HCT116 (cell line): ENCODE data around the gene USP46. TPM values are rescaled to one million over a fixed set of nuclear protein-coding genes. Genes with fewer than 3 reads are reported as not detected.

Source experiments
- ATAC-seq: fragments of 200-7000 bp; cut with Tn5 transposase; 2 replicates; pipeline ENCODE4 v1.9.1; 2020; ENCODE audit warnings: mild to moderate bottlenecking, moderate library complexity
- BruUV-seq: library from RNA; stranded (reverse); fragments of 400-500 nt; replicated peaks from 2 replicates; lab custom pipeline; 2021; lab: Mats Ljungman, UMichigan
- CTCF ChIA-PET: fragments of 300-600 bp; sonication (Branson Sonifier 250); formaldehyde crosslinking; loops from one replicate; lab custom pipeline; 2021; ENCODE audit warnings: antibody characterized with exemption; lab: Charles Lee
- POLR2A ChIA-PET: fragments of 300-600, 350-600 bp; sonication (Branson Sonifier 250); formaldehyde crosslinking; loops from one replicate; lab custom pipeline; 2021; ENCODE audit warnings: antibody characterized with exemption; lab: Charles Lee
- RAD21 ChIA-PET, 2 experiments: fragments of 300-600 bp; sonication (Branson Sonifier 250); formaldehyde crosslinking; loops; one replicate each; lab custom pipeline; 2023; ENCODE audit warnings: low total read pairs in 2 of 2; ENCODE audit not compliant: uncharacterized antibody in 2 of 2, unreplicated experiment in 2 of 2, low non-redundant PET in 1 of 2; lab: Charles Lee
- DNase-seq: peaks from one replicate; pipeline ENCODE4 v3.0.0-alpha.2; 2010; ENCODE audit warnings: low read depth, low spot score
- H2AFZ ChIP-seq: fragments of 200-600 bp; shearing (Covaris generic), sonication (generic); 2 replicates; pipeline ENCODE4 v1.6.1; 2017; ENCODE audit warnings: low read depth, mixed run types, mixed read lengths, antibody characterized with exemption, low read length; ENCODE audit not compliant: poor library complexity, severe bottlenecking
- H3K27ac ChIP-seq: 2 replicates; pipeline ENCODE4 v1.5.1; 2012; ENCODE audit warnings: low read depth, low read length
- H3K27me3 ChIP-seq: fragments of 200-600 bp; sonication (generic); 2 replicates; pipeline ENCODE4 v1.6.1; 2016; ENCODE audit warnings: mixed run types, low read length, mixed read lengths; ENCODE audit not compliant: insufficient read depth
- H3K36me3 ChIP-seq, 2 experiments: fragments of 200-500 bp in 1 of 2; fragments of 200-600 bp in 1 of 2; sonication (Bioruptor generic) in 1 of 2; sonication (generic) in 1 of 2; 2 replicates each; pipeline versions ENCODE4 v1.5.1 to v1.6.1; 2014 to 2016; ENCODE audit warnings: low read length in 2 of 2, inconsistent platforms in 1 of 2, mixed read lengths in 1 of 2, mixed run types in 1 of 2; ENCODE audit not compliant: insufficient read depth in 2 of 2, control insufficient read depth in 1 of 2
- H3K4me1 ChIP-seq, 2 experiments: fragments of 200-600 bp in 1 of 2; sonication (generic) in 1 of 2; 2 replicates each; pipeline versions ENCODE4 v1.5.1 to v1.6.1; 2012 to 2017; ENCODE audit warnings: low read length in 2 of 2, inconsistent platforms in 1 of 2, mild to moderate bottlenecking in 1 of 2, mixed read lengths in 1 of 2, mixed run types in 1 of 2, moderate library complexity in 1 of 2; ENCODE audit not compliant: insufficient read depth in 2 of 2, control insufficient read depth in 1 of 2
- H3K4me2 ChIP-seq: fragments of 200-600 bp; sonication (generic); 2 replicates; pipeline ENCODE4 v1.6.1; 2017; ENCODE audit warnings: mixed run types, low read length, mixed read lengths
- H3K4me3 ChIP-seq, 2 experiments: fragments of 200-600 bp in 1 of 2; sonication (generic) in 1 of 2; replicated peaks in 1 of 2; 2 replicates each; pipeline ENCODE4 v1.5.1; 2011 to 2016; ENCODE audit warnings: low read length in 2 of 2, control low read depth in 1 of 2, low read depth in 1 of 2, mild to moderate bottlenecking in 1 of 2, mixed read lengths in 1 of 2, mixed run types in 1 of 2
- H3K79me2 ChIP-seq: fragments of 200-600 bp; sonication (generic); 2 replicates; pipeline ENCODE4 v1.6.1; 2017; ENCODE audit warnings: mild to moderate bottlenecking, mixed run types, low read length, moderate library complexity, mixed read lengths; ENCODE audit not compliant: insufficient read depth
- H3K9ac ChIP-seq: fragments of 200-600 bp; sonication (generic); 2 replicates; pipeline ENCODE4 v1.6.1; 2016; ENCODE audit warnings: low read length, mixed read lengths
- H3K9me2 ChIP-seq: fragments of 200-600 bp; sonication (generic), shearing (Covaris generic); 2 replicates; pipeline ENCODE4 v1.6.1; 2017; ENCODE audit warnings: mixed run types, mild to moderate bottlenecking, moderate library complexity; ENCODE audit not compliant: insufficient read depth
- H3K9me3 ChIP-seq, 2 experiments: fragments of 200-500 bp in 1 of 2; fragments of 200-600 bp in 1 of 2; sonication (Bioruptor generic) in 1 of 2; sonication (generic) in 1 of 2; 2 replicates each; pipeline ENCODE4 v1.6.1; 2014 to 2017; ENCODE audit warnings: low read length in 2 of 2, mixed read lengths in 2 of 2, inconsistent platforms in 1 of 2, low read depth in 1 of 2, mild to moderate bottlenecking in 1 of 2, mixed run types in 1 of 2, moderate library complexity in 1 of 2; ENCODE audit not compliant: control insufficient read depth in 1 of 2, insufficient read depth in 1 of 2
- H4K20me1 ChIP-seq: fragments of 200-600 bp; sonication (generic), shearing (Covaris generic); 2 replicates; pipeline ENCODE4 v1.6.1; 2017; ENCODE audit warnings: mixed run types, mild to moderate bottlenecking, moderate library complexity; ENCODE audit not compliant: insufficient read depth
- ATF3 ChIP-seq: IDR thresholded peaks from 2 replicates; pipeline ENCODE4 v1.6.1; 2012
- CBX3 ChIP-seq: IDR thresholded peaks from 2 replicates; pipeline ENCODE4 v1.6.1; 2012; ENCODE audit warnings: low read depth
- CEBPB ChIP-seq: IDR thresholded peaks from 2 replicates; pipeline ENCODE4 v1.6.1; 2012; ENCODE audit warnings: low read depth
- CTCF ChIP-seq, 3 experiments: fragments of 200-600 bp in 1 of 3; sonication (generic) in 1 of 3; IDR thresholded peaks in 2 of 3; conservative IDR thresholded peaks in 1 of 3; 2 replicates each; pipeline ENCODE4 v1.5.1; 2012 to 2017; ENCODE audit warnings: low read depth in 2 of 3, low read length in 2 of 3, antibody characterized with exemption in 1 of 3, borderline replicate concordance in 1 of 3, control low read depth in 1 of 3, mild to moderate bottlenecking in 1 of 3, mixed read lengths in 1 of 3, mixed run types in 1 of 3, moderate library complexity in 1 of 3; ENCODE audit not compliant: insufficient read depth in 1 of 3
- EGR1 ChIP-seq: IDR thresholded peaks from 2 replicates; pipeline ENCODE4 v1.6.1; 2012; ENCODE audit warnings: low read depth
- EZH2phosphoT487 ChIP-seq: fragments of 200-600 bp; IDR thresholded peaks from 2 replicates; pipeline ENCODE4 v1.6.1; 2018; ENCODE audit warnings: antibody characterized with exemption, borderline replicate concordance
- FOSL1 ChIP-seq: IDR thresholded peaks from 2 replicates; pipeline ENCODE4 v1.6.1; 2012; ENCODE audit warnings: low read depth
- MAX ChIP-seq: IDR thresholded peaks from 2 replicates; pipeline ENCODE4 v1.6.1; 2012
- POLR2AphosphoS5 ChIP-seq: IDR thresholded peaks from 2 replicates; pipeline ENCODE4 v1.6.1; 2011; ENCODE audit warnings: mild to moderate bottlenecking, low read depth, low read length, moderate library complexity
- RAD21 ChIP-seq: IDR thresholded peaks from 2 replicates; pipeline ENCODE4 v1.6.1; 2012; ENCODE audit warnings: low read depth, mild to moderate bottlenecking
- SIN3A ChIP-seq: IDR thresholded peaks from 2 replicates; pipeline ENCODE4 v1.6.1; 2012; ENCODE audit warnings: low read depth
- SRF ChIP-seq: IDR thresholded peaks from 2 replicates; pipeline ENCODE4 v1.6.1; 2012; ENCODE audit warnings: low read depth
- TCF7L2 ChIP-seq: IDR thresholded peaks from 2 replicates; pipeline ENCODE4 v1.7.0; 2011; ENCODE audit warnings: borderline replicate concordance, inconsistent platforms; ENCODE audit not compliant: insufficient read depth, insufficient read length; ENCODE audit errors: extremely low read depth
- YY1 ChIP-seq: IDR thresholded peaks from 2 replicates; pipeline ENCODE4 v1.6.1; 2011; ENCODE audit warnings: low read length, low read depth, moderate library complexity, mild to moderate bottlenecking; ENCODE audit not compliant: insufficient replicate concordance; ENCODE audit errors: extremely low read depth
- ZBTB33 ChIP-seq: IDR thresholded peaks from 2 replicates; pipeline ENCODE4 v1.6.1; 2011; ENCODE audit warnings: mild to moderate bottlenecking, low read length, moderate library complexity; ENCODE audit not compliant: insufficient replicate concordance; ENCODE audit errors: extremely low read depth
- ZFX ChIP-seq: fragments of 450-650 bp; IDR thresholded peaks from 2 replicates; pipeline ENCODE4 v1.6.1; 2017
- intact Hi-C: fragments of 100-400 bp; cut with micrococcal nuclease; formaldehyde crosslinking; loops from 2 replicates; pipeline ENCODE4 v1.10.0; 2022
- total RNA-seq: library from RNA; stranded (reverse); gene quantifications from one replicate; pipeline ENCODE4 v1.2.1, GENCODE V29; 2021; ENCODE audit not compliant: unreplicated experiment

The USP46 gene
- total RNA-seq, 1 experiment from 2014 or later = 36.6 TPM

- no peak overlapping the region for H3K27ac ChIP-seq
- CTCF ChIA-PET = no interaction called here
- H2AFZ ChIP-seq = no peak overlapping the region
- no TSS peak for BruUV-seq
- H3K9me3 ChIP-seq = no peaks in the 10 kb centered on the region
- no peaks in the 10 kb centered on the region for H3K36me3 ChIP-seq
- POLR2A ChIA-PET = no interaction called here
- no peaks in the 10 kb centered on the region for H3K27me3 ChIP-seq
- no peak overlapping the region for H3K4me2 ChIP-seq
- H3K4me1 ChIP-seq = peaks cover 14 to 25% of the 10 kb centered on the region in 2 experiments
- ATAC-seq (no peak), DNase-seq (no peak)
- intact Hi-C loops = no loop called here
- no peak for TF ChIP-seq SRF
- no peak for TF ChIP-seq ZFX
- TF ChIP-seq TCF7L2 = no peak
- no peak for TF ChIP-seq SIN3A
- TF ChIP-seq RAD21 = no peak
- no peak for TF ChIP-seq POLR2AphosphoS5
- TF ChIP-seq CEBPB = no peak
- no peak for TF ChIP-seq CBX3
- TF ChIP-seq MAX = no peak
- TF ChIP-seq FOSL1 = no peak
- H3K9me2 ChIP-seq = no peaks in the 10 kb centered on the region
- no peaks in the 10 kb centered on the region for H4K20me1 ChIP-seq
- RAD21 ChIA-PET = no interaction called here
- peaks cover 67% of the 10 kb centered on the region for H3K79me2 ChIP-seq
- no peak overlapping the region for H3K9ac ChIP-seq
- H3K4me3 ChIP-seq = no peak overlapping the region
Measured at GRCh38 chr4:52655506-52655905, 3.6 kb downstream of the USP46 start.

GRCh38 chr4:52651996-52652672, 7.0 kb downstream of the USP46 start:
- H3K79me2 ChIP-seq = peaks cover 79% of the 10 kb centered on the region
- H3K27ac ChIP-seq = no peak overlapping the region
- ChIA-PET RAD21 (no interaction called here), CTCF (no interaction called here), POLR2A (no interaction called here)
- H2AFZ ChIP-seq = no peak overlapping the region
- no peak overlapping the region for H3K9ac ChIP-seq
- H3K9me3 ChIP-seq = no peaks in the 10 kb centered on the region
- H3K27me3 ChIP-seq = no peaks in the 10 kb centered on the region
- ATAC-seq = no peak
- H3K4me3 ChIP-seq = no peak overlapping the region
- BruUV-seq = no TSS peak
- H3K36me3 ChIP-seq = no peaks in the 10 kb centered on the region
- no peaks in the 10 kb centered on the region for H3K9me2 ChIP-seq
- intact Hi-C loops = no loop called here
- DNase-seq = no peak
- no peak overlapping the region for H3K4me2 ChIP-seq
- H3K4me1 ChIP-seq = peaks cover 7 to 14% of the 10 kb centered on the region in 2 experiments; a peak in 3 of 4 replicates
- no peaks in the 10 kb centered on the region for H4K20me1 ChIP-seq
- TF ChIP-seq EGR1 (no peak), CTCF (IDR thresholded peaks at IDR 0.05 in 2 of 3, conservative IDR thresholded peaks at IDR 0.05 in 1 of 3; ENCODE audit: borderline replicate concordance in 1 of 3, insufficient read depth in 1 of 3, low read depth in 2 of 3, low read length in 2 of 3) (no peak), SRF (no peak), EZH2phosphoT487 (no peak), CEBPB (no peak), ZBTB33 (no peak), RAD21 (no peak), TCF7L2 (no peak), YY1 (no peak), ATF3 (no peak)
